ES-I3 (cell line): ENCODE results near the gene COPS9.

Experiments used
- H3K36me3 ChIP-seq: 2 replicates; pipeline ENCODE4 v1.6.1; 2013; ENCODE audit warnings: mild to moderate bottlenecking, low read length, control low read depth, moderate library complexity; ENCODE audit not compliant: insufficient read depth
- H3K4me1 ChIP-seq: 2 replicates; pipeline ENCODE4 v1.6.1; 2013; ENCODE audit warnings: mild to moderate bottlenecking, control low read depth, low read length; ENCODE audit not compliant: insufficient read depth
- H3K9ac ChIP-seq: 2 replicates; pipeline ENCODE4 v1.6.1; 2013; ENCODE audit warnings: low read depth, mild to moderate bottlenecking, low read length, moderate library complexity
- H3K9me3 ChIP-seq: 2 replicates; pipeline ENCODE4 v1.6.1; 2013; ENCODE audit warnings: mild to moderate bottlenecking, low read length, moderate library complexity; ENCODE audit not compliant: control insufficient read depth, insufficient read depth

The COPS9 gene

GRCh38 chr2:240147382-240147781 is 11.3 kb upstream of the COPS9 start:
- Histone ChIP-seq H3K9ac (no peak overlapping the region), H3K4me1 (no peaks in the 10 kb centered on the region; the same call in 1 of the 2 replicates), H3K9me3 (no peaks in the 10 kb centered on the region), H3K36me3 (no peaks in the 10 kb centered on the region)

DNA sequence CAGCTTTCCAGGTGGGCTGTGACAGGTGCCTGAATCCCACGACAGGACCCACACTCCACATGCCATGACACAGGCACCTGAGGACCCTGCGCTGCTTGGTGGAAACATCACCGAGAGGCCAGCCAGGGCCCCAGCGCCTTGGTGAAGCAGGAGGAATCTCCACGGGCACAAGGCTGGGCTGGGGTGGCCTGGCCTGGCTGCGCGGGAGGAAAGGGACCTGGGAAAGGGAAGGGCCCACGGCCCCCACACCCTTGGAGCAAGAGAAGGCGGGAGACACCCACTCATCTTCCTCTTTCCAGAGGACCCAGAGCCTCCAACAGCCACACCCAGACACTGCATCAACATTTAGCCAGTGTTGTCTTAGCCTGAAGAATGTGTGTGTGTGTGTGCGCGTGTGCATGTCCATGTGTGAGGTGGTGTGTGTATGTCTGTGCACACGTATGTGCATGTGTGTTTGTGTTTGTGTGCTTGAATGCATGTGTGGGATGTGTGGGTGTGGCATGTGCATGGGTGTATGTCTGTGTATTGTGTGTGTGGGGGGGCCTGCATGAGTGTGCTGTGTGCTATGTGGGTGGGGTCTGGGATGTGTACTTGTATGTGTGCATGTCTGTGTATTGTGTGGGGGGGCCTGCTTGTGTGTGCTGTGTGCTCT is 10.6 kb upstream of the COPS9 start:
- Histone ChIP-seq H3K9me3 (no peaks in the 10 kb centered on the region), H3K9ac (no peak overlapping the region), H3K36me3 (no peaks in the 10 kb centered on the region), H3K4me1 (no peaks in the 10 kb centered on the region; the same call in 1 of the 2 replicates)

GRCh38 chr2:240146141-240146561 is 10.0 kb upstream of the COPS9 start:
- Histone ChIP-seq H3K36me3 (no peaks in the 10 kb centered on the region), H3K9ac (no peak overlapping the region)

GRCh38 chr2:240145461-240145860 is 9.4 kb upstream of the COPS9 start:
- no peaks in the 10 kb centered on the region; the same call in 1 of the 2 replicates for H3K4me1 ChIP-seq
- H3K9ac ChIP-seq: no peak overlapping the region
- H3K36me3 ChIP-seq: no peaks in the 10 kb centered on the region
- no peaks in the 10 kb centered on the region for H3K9me3 ChIP-seq

More at GRCh38 chr2:240146141-240146561, 10.0 kb upstream of the COPS9 start:
- Histone ChIP-seq H3K9me3 (no peaks in the 10 kb centered on the region), H3K4me1 (no peaks in the 10 kb centered on the region; the same call in 1 of the 2 replicates)

GRCh38 chr2:240144649-240145261 is 8.7 kb upstream of the COPS9 start:
- H3K36me3 ChIP-seq: no peaks in the 10 kb centered on the region
- no peaks in the 10 kb centered on the region for H3K9me3 ChIP-seq
- no peak overlapping the region for H3K9ac ChIP-seq
- H3K4me1 ChIP-seq: peaks cover 3% of the 10 kb centered on the region; the same call in 1 of the 2 replicates

- no peaks in the 10 kb centered on the region for H3K36me3 ChIP-seq
- H3K4me1 ChIP-seq: peaks cover 9% of the 10 kb centered on the region; the same call in 1 of the 2 replicates
- no peak overlapping the region for H3K9ac ChIP-seq
- H3K9me3 ChIP-seq: no peaks in the 10 kb centered on the region
Observed at GRCh38 chr2:240143801-240144648, 7.9 kb upstream of the COPS9 start.

DNA sequence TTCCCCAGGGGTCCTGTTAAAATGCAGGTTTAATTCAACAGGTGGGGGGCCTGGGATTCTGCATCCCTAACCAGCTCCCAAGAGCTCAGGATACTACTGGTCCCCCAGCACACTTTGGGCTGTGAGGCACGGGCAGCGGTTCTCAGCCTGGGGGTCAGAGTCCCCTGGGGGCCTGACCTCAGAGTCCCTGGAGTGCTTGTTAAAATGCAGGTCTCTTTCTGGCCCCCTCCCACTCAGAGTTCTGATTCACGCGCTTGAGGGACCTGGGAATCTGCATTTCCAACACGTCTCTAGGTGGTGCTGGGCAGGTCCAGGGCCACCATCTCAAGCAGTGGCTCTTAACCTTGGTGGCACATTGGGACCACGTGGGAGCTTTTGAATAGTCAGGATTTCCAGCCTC is 7.2 kb upstream of the COPS9 start:
- peaks cover 9% of the 10 kb centered on the region; the same call in 1 of the 2 replicates for H3K4me1 ChIP-seq
- H3K9ac ChIP-seq: no peak overlapping the region
- H3K9me3 ChIP-seq: no peaks in the 10 kb centered on the region
- H3K36me3 ChIP-seq: no peaks in the 10 kb centered on the region

DNA sequence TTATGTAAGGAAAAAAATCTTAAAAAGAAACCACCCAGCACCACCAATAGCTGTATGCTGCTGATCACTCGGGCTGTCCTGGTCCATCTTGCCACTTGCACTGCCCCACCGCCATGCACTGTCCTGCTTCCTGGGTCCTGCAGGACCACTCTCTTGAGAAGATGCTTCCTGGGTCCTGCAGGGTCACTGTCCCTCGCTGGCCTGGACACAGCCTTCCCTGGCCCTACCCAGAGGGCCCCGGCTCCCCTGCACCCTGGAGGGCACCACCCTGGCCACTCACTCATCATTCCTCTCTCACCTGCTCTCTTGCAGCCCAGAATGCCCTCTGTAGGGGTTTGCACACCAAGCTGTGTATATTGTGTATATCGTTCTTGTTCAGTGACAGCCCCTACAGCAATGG is 6.8 kb upstream of the COPS9 start:
- Histone ChIP-seq H3K4me1 (peaks cover 9% of the 10 kb centered on the region; the same call in 1 of the 2 replicates), H3K9me3 (no peaks in the 10 kb centered on the region), H3K36me3 (no peaks in the 10 kb centered on the region), H3K9ac (no peak overlapping the region)

DNA sequence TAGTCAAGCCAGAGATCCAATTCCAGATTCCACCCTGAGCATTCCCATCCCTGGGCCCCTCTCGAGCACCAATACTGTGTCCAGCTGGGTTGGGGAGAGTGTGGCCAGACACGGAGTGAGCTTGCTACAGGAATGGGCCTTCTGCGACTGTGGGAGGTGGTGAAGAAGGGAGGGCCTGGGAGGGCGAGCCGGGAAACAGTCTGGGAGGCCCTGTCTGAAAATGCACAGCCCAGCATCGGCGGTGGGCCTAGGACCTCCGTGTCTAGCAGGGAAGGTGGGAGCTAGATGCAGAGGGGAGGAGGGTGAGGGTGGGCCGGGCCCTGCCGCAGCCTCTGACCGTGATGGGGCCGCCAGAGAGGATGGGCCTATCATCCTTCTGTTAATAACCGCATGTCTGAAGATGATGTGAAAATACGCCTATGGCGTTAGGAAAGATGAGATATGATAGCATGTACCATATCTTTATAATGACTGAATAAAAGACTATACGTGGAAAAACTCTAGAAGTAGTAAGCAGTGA is 6.2 kb upstream of the COPS9 start:
- no peaks in the 10 kb centered on the region for H3K9me3 ChIP-seq
- peaks cover 9% of the 10 kb centered on the region; the same call in 1 of the 2 replicates for H3K4me1 ChIP-seq
- no peak overlapping the region for H3K9ac ChIP-seq
- H3K36me3 ChIP-seq: no peaks in the 10 kb centered on the region

- H3K9me3 ChIP-seq: no peaks in the 10 kb centered on the region
- no peaks in the 10 kb centered on the region for H3K36me3 ChIP-seq
- H3K9ac ChIP-seq: no peak overlapping the region
- peaks cover 9% of the 10 kb centered on the region; the same call in 1 of the 2 replicates for H3K4me1 ChIP-seq
Observed at GRCh38 chr2:240141736-240142135, 5.6 kb upstream of the COPS9 start.

GRCh38 chr2:240140920-240141319 is 4.8 kb upstream of the COPS9 start:
- Histone ChIP-seq H3K9me3 (no peaks in the 10 kb centered on the region), H3K9ac (no peak overlapping the region), H3K4me1 (peaks cover 9% of the 10 kb centered on the region; the same call in 1 of the 2 replicates), H3K36me3 (no peaks in the 10 kb centered on the region)

DNA sequence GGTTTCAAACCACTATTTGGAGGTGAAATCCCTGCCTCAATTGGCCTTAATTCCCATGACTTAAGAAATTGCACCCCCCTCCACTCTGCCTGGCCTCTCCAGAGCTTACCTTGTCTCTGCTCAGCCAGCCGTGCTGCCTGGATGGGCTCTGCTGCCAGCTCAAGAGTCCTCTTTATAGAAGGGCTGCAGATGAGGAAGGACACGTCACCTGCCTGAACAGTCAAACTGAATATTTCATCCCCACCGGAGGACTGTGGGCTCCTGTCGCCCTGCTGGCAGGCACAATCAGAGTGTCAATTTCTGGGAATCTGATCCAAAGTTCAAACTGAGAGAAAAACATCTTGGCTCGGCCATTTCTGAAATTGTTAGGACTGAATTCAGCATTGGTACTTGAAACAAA is 4.4 kb upstream of the COPS9 start, which contains the start of gene OTOS:
OTOS (minus strand) TSS at position 148 of the 400 bp plus-strand sequence. CDS start 332 bp downstream, outside the sequence.
- Histone ChIP-seq H3K9ac (no peak within 1 kb of the TSS), H3K4me1 (peaks cover 9% of the 10 kb centered on the region; the same call in 1 of the 2 replicates), H3K36me3 (no peaks in the 10 kb centered on the region), H3K9me3 (no peaks in the 10 kb centered on the region)

GRCh38 chr2:240139666-240140393 is 3.7 kb upstream of the COPS9 start:
- no peak overlapping the region for H3K9ac ChIP-seq
- H3K36me3 ChIP-seq: no peaks in the 10 kb centered on the region
- peaks cover 9% of the 10 kb centered on the region; the same call in 1 of the 2 replicates for H3K4me1 ChIP-seq
- no peaks in the 10 kb centered on the region for H3K9me3 ChIP-seq
